ENCODE results near the gene GGT5.

DNA sequence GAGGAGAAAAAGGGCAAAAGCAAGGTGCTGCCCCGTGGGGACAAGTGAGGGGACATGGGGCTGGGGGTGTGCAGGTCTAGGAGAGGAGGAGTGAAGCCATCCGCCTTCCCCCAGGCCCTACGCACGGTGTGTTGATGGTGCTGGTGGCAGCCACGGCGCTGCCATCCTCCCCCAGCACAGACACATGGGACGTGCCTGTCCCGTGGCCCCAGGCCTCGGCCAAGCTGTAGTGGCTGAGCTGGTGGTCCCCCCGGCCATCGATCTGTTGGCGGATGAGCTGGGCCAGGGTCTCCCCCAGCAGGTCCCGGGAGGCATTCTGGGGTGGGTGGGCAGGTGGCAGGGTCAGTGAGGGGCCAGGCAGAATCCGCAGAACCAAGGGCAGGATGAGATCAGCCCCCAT lies 18.9 kb downstream of the GGT5 start:
- TF ChIP-seq FOXK2 (IDR thresholded peaks at IDR 0.05) (no peak), SP1 (IDR thresholded peaks at IDR 0.05) (no peak), ARNT (IDR thresholded peaks at IDR 0.05) (no peak), CTBP1 (IDR thresholded peaks at IDR 0.05; ENCODE audit: borderline replicate concordance) (no peak), ELF4 (IDR thresholded peaks at IDR 0.05) (no peak), NFRKB (IDR thresholded peaks at IDR 0.05) (no peak), BHLHE40 (IDR thresholded peaks at IDR 0.05; ENCODE audit: borderline replicate concordance) (no peak), FOXM1 (IDR thresholded peaks at IDR 0.05; ENCODE audit: borderline replicate concordance) (no peak)

Measured in HEK293T (cell line).